HG02885 (cell line): ENCODE results near the gene STX18.
"Not testable (repeated sequence)": the region's sequence is repeated elsewhere in the genome, so short reads cannot be mapped to it uniquely, and the experiment has no call there.

Experiments used
- ATAC-seq: cut with Tn5 transposase; IDR thresholded peaks from one replicate; pipeline ENCODE4 v1.9.1; 2021; ENCODE audit warnings: mild to moderate bottlenecking; ENCODE audit not compliant: unreplicated experiment, poor library complexity

The STX18 gene

GRCh38 chr4:4485806-4486205, 56.0 kb downstream of the STX18 start:
- no peak for ATAC-seq

GRCh38 chr4:4481399-4481994, 60.4 kb downstream of the STX18 start:
- ATAC-seq: no peak

GRCh38 chr4:4480685-4481398, 61.0 kb downstream of the STX18 start:
- no peak for ATAC-seq

GRCh38 chr4:4480205-4480604, 61.6 kb downstream of the STX18 start:
- no peak for ATAC-seq

- no peak for ATAC-seq
These were observed 62.5 kb downstream of the STX18 start for GRCh38 chr4:4479366-4479765.

GRCh38 chr4:4477796-4478195, 64.1 kb downstream of the STX18 start:
- ATAC-seq: no peak

- no peak for ATAC-seq
These were observed 64.5 kb downstream of the STX18 start for GRCh38 chr4:4477391-4477790.

- ATAC-seq: no peak
These were observed 67.4 kb downstream of the STX18 start for GRCh38 chr4:4474476-4474875.

GRCh38 chr4:4472344-4472958, 69.4 kb downstream of the STX18 start:
- no peak for ATAC-seq

- no peak for ATAC-seq
These were observed 70.7 kb downstream of the STX18 start for GRCh38 chr4:4471195-4471594.

- no peak for ATAC-seq
These were observed 71.6 kb downstream of the STX18 start for GRCh38 chr4:4470208-4470607.

- ATAC-seq: not testable (repeated sequence)
These were observed 76.6 kb downstream of the STX18 start for GRCh38 chr4:4465238-4465637.

- no peak for ATAC-seq
These were observed 78.9 kb downstream of the STX18 start for GRCh38 chr4:4462970-4463369.

GRCh38 chr4:4461850-4462249, 80.0 kb downstream of the STX18 start:
- ATAC-seq: no peak

GRCh38 chr4:4461178-4461577, 80.7 kb downstream of the STX18 start:
- ATAC-seq: no peak

- ATAC-seq: no peak
These were observed 81.1 kb downstream of the STX18 start for GRCh38 chr4:4460759-4461158.

- no peak for ATAC-seq
These were observed 82.7 kb downstream of the STX18 start for GRCh38 chr4:4459181-4459580.

- no peak for ATAC-seq
These were observed 83.9 kb downstream of the STX18 start for GRCh38 chr4:4457803-4458553.

GRCh38 chr4:4456816-4457578, 84.9 kb downstream of the STX18 start:
- ATAC-seq: no peak

GRCh38 chr4:4456351-4456750, 85.5 kb downstream of the STX18 start:
- ATAC-seq: no peak
